ENCODE data around the gene ZNRF2.

ZNRF2 gene

GRCh38 chr7:30284298-30285066, at the start of gene ZNRF2:
TSS of gene ZNRF2 (plus strand) at chr7:30284597. CDS start at chr7:30285358, 761 bp downstream.
- DNase-seq, result peak; percentile 98

GRCh38 chr7:30237271-30237695, 47.1 kb upstream of the ZNRF2 start:
- no peak for DNase-seq

GRCh38 chr7:30238721-30239441, 45.5 kb upstream of the ZNRF2 start:
- peak in 1 of 2 donors; percentile 44 for DNase-seq

GRCh38 chr7:30240106-30240800, 44.1 kb upstream of the ZNRF2 start:
- DNase-seq, result no peak

GRCh38 chr7:30241767-30242166, 42.6 kb upstream of the ZNRF2 start:
- DNase-seq, result no peak

- DNase-seq, result no peak
Observed at GRCh38 chr7:30244340-30244739, 40.1 kb upstream of the ZNRF2 start.

GRCh38 chr7:30245913-30246312, 38.5 kb upstream of the ZNRF2 start:
- DNase-seq, result no peak

- no peak for DNase-seq
Observed at GRCh38 chr7:30246392-30246791, 38.0 kb upstream of the ZNRF2 start.

GRCh38 chr7:30247541-30248401, 36.6 kb upstream of the ZNRF2 start:
- no peak for DNase-seq

- DNase-seq, result no peak
Observed at GRCh38 chr7:30249316-30249715, 35.1 kb upstream of the ZNRF2 start.

GRCh38 chr7:30249986-30250774, 34.2 kb upstream of the ZNRF2 start:
- DNase-seq, result no peak

- DNase-seq, result no peak
Observed at GRCh38 chr7:30251708-30252329, 32.6 kb upstream of the ZNRF2 start.

GRCh38 chr7:30252885-30253795, 31.3 kb upstream of the ZNRF2 start:
- DNase-seq, result no peak

- no peak for DNase-seq
Observed at GRCh38 chr7:30253796-30254165, 30.6 kb upstream of the ZNRF2 start.

GRCh38 chr7:30254248-30254647, 30.1 kb upstream of the ZNRF2 start:
- DNase-seq, result no peak

GRCh38 chr7:30254717-30255063, 29.7 kb upstream of the ZNRF2 start:
- DNase-seq, result no peak

- no peak for DNase-seq
Observed at GRCh38 chr7:30255064-30255769, 29.2 kb upstream of the ZNRF2 start.

GRCh38 chr7:30256349-30256858, 28.0 kb upstream of the ZNRF2 start:
- DNase-seq, result no peak

- DNase-seq, result no peak
Observed at GRCh38 chr7:30260246-30260768, 24.1 kb upstream of the ZNRF2 start.

Data from stimulated activated CD4-positive, alpha-beta T cell treated with anti-CD3 and anti-CD28 coated beads, Interleukin-2, amount 100 ng/mL, for 24 hours (primary cell).